GM21390 (cell line): Measurements from ENCODE around the gene EMP1.

ENCODE experiments used
- ATAC-seq: cut with Tn5 transposase; IDR thresholded peaks from one replicate; pipeline ENCODE4 v1.9.1; 2021; ENCODE audit not compliant: unreplicated experiment

The EMP1 gene

DNA sequence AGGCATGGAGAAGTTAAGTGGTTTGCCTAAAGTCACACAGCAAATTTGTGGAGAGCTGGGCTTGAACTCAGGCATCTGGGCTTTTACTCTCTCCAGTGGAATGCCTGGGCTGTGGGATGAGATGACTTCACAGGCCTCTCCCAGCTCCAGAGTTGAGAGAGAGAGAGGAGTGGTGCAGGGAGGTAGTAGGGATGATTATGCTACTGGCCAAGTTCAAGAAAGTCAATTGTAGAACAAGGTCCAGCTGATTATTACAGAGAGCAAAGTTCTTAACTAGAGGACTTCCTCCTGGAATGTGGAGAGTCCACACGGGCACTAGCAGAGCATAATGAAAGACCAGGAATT lies 769 bp upstream of the EMP1 start:
- no peak for ATAC-seq

DNA sequence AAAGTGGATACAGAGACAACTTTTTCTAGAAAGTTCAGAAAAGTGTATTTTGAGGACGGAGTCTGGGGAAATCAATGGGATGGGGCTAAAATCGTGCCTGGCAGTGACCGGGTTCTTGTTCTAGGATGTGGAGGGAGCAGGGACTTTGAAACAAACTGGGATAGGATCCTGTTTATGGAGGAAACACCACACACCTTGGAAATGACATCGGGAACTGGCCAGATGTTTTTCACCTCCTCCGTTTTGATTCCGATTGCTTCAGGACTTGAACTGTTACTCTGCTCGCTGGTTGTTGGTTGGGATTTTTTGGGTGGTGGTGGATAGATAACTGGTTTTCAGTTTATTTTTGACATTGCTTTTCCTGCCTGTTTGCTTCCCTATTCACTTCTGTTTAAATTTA lies 506 bp downstream of the EMP1 start:
- ATAC-seq, result no peak

DNA sequence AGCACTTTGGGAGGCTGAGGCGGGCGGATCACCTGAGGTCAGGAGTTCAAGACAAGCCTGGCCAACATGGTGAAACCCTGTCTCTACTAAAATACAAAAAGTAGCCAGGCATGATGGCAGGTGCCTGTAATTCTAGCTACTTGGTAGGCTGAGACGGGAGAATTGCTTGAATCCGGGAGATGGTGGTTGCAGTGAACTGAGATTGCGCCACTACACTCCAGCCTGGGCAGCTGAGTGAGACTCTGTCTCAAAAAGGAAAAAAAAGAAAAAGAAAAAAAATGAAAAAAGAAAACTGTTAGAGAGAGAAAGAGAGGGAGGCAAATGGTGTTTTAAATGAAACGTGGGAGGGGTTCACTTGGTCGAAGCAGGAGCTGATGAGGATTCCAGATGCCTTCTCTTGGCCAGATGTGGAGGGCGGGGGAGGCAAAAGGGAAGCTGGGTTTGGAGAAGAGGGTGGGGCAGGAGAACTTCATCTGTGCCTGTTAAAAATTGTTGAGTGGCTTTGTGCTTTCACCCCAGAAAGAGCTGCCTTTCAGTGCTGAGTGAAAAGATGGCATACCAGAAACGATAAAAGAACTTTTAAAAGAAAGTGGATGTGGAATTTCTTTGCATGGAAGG lies 1.1 kb downstream of the EMP1 start:
- ATAC-seq, result no peak

DNA sequence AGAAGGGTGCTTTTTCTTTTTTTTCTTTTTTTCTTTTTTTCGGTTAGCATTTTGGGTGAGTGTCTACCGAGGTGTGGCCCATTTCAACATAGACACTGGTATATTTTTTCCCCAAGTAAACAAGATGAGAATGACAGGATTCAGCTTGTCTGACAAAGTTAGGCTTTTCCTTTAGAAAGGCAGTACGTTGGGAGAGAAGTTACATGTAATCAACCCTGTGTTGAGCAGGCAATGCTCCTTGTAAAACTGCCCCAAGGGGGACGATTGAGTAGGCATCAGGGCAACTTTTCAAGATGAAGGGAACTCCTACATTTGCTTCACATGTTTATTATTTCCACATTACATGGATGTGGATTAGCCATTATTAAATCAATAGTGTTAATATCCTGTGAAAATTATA lies 1.7 kb downstream of the EMP1 start:
- ATAC-seq, result no peak

DNA sequence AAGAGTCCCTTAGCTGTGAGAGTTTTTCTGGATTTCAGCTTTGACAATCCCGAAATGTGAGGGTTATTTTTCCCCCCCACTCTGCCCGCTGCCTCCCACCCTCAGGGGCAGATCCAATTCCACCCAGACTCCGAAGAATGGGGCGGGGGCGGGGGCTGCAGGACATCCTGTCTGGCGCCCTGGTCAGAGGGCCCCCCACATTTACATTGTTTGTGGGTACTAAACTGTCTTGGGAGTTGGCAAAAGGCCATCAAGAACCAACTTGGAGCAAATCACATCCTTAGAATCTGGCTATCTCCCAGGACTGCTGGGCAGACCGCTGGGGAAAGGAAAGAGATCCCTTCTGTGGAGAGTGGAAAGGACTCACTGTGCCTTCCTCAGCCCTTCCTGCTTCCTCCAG lies 2.4 kb downstream of the EMP1 start:
- ATAC-seq, result no peak

DNA sequence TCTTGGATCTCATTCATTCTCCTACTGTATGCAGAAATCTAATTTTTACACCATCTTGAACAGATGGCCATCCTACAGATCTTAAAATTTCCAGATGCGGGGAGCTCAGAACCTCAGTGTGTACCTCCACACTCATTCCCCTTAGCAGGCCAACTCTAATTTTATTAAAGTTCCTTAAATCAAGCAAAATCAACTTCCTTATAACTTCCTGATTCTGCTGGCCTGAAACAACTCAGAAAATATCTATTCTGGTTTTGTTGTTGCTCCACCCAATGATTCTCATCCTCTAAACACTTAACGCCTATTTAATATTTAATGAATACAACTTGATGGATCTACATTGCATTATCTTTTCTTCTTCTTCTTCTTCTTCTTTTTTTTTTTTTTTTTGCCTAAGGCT lies 3.1 kb downstream of the EMP1 start:
- no peak for ATAC-seq

DNA sequence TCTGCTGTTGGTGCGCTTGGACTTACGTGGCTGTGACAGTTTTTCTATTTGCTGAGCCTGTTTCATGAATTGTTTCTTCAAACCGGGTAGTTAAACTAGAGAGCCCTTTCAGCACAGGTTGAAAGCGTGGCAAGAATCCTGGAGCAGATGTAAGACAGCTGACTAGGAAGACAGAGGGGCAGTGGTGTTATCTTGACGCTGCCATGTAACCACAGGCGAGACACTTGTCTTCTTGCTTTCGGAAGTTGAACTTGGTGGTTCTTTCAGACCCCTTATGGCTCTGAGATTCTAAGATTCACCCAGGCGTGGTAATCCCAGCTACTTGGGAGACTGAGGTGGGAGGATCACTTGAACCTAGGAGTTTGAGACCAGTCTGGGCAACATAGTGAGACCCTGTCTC lies 4.3 kb downstream of the EMP1 start:
- ATAC-seq, result no peak

DNA sequence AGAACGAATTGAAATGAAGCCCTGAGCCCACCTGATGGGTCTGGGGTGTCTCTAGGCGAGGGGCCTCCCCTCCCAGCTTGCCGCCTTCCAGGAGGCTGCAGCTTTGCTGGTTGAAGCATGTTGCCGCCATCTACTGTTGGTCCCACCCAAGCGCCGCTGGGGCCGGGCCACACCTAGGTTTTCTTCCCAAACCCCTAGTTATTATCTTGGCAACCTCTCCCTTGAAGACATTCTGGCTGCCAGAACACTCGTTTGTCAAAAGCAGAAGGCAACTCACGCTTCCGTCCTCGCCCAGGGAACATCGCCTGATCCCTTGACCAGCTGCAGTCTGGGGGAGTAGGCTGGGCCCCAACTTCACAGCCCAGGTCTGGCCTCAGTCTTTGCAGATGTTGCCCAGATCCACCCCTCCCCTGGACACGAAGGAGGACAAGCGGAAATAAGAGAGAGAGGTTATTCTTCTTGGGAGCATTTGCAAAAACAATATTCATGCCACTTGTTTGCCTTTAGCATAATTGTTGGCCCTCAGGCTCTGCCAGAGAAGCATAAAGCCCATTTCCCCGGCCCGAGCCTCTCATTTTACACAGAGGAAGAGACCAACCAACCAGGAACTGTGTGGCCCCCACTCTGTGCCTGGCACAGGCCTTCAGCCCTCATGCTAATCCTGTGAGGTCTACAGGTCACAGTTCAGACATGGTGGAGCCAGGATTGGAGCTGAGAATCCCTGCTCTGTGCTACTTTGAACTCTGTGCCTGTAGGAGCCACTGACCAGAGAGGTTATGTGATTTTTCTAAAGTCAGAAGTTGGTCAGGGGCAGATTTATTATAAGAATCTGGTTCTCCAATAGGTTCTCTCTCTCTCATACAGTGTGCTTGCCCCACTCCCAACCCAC lies 6.8 kb downstream of the EMP1 start:
- no peak for ATAC-seq

DNA sequence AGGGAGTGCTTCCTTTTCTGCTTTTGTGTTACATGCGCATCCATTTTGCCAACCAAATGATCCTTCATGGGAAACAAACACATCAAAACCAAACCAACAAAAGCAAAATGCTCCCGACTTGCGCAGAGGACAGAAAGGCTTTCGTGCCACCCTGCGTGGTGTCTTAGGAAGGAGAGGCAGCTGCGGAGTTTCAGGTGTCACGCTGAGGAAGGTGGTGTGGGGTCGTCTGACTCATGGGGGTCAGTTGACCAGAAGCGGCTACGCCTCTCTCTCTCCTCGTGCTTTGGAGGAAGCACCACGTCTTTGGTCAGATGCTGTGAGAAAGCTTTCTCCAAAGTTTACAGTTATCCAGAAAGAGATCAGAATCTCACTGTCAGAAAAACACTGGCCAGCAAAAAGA lies 7.9 kb downstream of the EMP1 start:
- ATAC-seq, result no peak

DNA sequence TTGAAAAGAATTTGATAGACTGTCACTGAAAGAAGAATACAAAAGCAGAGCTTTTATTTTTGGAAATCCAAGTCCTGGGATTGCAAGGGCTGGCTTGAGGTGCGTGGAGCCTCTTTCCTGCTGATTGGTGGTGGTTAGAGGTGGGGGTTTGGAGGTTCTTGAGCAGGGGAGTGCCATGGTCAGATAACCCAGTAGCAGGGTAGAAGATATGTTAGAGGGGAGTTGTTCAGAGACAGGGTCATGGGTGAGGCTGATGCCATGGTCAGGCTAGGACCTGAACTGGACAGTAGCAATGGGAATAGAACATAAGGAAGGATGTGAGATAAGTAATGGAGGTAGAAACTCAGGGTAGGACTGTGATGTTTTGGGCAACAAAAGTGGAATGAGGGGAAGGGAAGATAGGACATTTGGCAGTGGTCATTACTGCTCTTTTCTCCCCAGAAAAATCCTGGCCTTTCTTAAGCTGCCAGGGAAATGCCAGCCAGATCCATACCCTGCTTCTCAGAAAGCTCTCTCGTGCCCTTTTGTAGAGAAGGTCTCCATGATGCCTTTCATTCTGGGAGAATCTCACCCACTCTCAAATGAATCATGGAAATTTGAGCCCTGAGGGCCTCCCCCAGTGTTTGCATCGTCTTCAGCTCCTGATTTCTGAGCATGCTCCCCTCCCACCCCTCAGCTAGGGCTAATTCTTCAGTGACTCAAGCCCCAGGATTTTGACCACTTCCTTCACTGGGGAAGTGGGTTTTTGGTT lies 9.5 kb downstream of the EMP1 start:
- no peak for ATAC-seq

DNA sequence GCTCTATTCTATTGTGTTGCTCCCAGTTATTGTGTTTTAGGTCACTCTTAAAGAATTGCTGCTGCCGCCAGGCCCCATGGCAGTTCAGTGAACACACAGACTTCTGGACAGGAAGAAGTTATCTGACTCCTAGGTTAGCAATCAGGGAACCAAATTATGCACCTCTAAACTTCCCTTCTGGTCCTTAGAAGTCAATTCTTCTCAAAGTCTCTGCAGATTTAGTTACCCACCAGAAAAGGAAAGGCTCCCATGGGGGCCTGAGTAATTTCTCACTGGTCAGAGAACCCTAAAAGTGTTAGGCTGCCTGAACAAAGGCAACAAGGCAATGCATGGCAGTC lies 10.0 kb downstream of the EMP1 start:
- ATAC-seq, result no peak

DNA sequence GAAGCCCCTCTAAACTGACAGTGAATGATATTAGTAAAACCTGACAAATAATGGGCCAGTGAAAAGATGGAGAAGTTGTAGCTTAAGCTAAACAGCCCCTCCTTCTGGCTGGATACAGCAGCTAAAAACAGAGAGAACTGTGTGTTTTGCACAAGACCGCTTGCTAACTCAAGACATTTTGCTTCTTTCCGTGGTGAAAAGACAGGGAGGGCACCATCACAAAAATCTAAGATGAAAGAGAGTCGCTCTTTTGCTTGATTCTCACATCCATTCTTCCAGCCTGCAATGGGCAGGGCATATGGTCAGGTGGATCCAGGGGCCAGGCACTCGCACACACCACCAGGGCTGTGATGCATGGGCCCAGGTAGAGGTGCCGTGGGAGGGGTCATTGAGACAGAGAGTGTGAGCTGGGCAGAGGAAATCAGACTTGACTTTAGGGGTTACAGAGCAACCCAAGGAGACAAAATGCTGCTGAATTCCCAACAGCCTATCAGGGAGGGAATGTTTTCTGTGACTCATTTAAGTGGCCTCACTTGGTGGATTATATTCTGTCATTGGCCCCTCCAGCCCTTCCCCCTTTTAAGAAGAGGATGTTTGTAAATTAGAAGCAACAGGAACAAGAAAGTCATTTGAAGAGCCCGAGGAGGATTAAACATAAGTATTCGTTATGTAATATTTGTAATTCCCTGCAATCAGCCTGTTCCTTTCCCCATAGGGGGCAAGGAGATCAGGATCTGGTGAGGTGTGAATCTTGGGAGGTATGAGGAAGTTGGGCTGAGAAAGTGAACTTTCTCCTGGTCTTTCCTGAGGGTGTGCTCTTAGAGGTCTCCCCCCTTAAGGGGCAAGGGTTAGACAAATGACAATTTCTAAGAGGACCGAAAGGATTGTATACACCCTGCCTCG lies 12.3 kb downstream of the EMP1 start:
- ATAC-seq, result no peak

DNA sequence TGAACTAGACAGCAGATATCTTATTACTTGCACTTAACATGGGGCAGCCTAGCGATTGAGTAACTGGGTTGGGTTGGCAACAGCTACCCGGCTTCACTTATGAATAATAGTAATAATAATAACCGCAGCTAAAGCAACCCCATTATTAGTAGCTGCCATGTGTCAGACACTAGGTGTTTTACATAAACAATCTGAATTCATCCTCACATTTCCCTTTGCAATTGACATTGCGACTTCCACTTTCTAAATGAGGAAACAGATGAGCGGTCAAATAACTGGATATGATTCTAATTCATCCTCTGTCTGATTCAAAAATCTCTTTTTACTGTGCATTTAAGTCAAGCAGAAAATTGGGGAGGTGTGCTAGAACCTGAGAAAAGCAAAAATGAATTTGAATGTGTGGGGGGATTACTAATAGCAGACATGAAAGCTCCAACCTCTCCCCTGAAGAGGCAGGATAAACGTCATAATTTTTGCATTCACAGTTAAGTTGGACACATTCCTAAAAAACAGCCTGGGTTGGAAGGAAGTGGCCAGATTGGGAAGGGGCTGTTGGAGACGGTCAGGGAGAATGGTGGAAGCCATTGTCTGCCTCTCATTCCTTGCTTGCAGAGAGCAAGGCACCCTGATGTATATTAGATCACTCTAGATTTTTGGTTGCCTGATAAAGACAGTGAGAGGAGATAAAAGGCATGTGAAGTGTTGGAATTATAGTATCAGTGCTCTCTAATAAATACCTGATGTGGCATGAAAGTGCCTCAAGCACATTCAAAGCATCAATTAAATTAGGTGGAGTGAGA lies 13.1 kb downstream of the EMP1 start:
- no peak for ATAC-seq

DNA sequence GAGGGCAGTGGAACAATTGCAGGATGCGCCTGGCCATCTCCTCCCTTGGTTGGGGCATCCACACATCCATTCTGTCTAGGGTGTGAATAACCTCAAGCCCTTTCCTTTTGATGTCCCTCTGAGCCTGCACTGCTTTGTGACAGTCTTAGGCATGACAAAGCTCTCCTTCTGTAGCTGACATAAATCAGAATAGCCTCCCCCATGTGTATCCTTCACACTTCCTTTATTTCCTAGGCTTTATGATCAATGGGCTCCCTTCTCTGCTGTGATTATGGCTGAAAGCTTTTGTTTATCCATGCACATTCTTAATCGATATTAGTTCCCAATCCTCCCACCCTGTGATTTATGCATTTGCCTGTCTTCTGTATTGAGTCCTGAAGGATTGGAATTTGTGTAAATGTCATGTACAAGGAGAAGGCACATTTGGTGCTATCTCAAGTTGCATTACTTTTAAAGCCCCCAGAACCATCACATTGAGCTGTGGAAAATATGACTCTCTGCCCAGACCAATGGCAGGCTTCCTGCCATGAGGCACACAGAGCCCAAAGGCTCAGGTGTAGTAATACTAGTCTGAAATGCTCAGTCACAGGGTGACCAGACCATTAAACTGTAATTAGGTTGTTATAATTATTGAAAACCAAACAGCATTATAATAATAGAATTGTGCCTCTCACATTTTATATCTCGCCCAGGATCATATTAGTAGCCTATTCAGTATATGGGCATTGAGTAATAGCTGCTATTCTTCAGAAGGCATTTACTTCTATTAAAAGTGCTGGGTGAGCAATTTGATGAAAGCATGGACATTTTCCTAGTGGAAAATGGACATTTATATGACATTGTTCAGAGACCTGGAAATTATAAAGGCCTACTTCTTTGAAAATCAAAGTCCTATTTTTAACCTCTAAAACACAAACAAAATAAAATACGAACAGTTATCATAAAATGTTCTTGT lies 14.0 kb downstream of the EMP1 start:
- no peak for ATAC-seq

DNA sequence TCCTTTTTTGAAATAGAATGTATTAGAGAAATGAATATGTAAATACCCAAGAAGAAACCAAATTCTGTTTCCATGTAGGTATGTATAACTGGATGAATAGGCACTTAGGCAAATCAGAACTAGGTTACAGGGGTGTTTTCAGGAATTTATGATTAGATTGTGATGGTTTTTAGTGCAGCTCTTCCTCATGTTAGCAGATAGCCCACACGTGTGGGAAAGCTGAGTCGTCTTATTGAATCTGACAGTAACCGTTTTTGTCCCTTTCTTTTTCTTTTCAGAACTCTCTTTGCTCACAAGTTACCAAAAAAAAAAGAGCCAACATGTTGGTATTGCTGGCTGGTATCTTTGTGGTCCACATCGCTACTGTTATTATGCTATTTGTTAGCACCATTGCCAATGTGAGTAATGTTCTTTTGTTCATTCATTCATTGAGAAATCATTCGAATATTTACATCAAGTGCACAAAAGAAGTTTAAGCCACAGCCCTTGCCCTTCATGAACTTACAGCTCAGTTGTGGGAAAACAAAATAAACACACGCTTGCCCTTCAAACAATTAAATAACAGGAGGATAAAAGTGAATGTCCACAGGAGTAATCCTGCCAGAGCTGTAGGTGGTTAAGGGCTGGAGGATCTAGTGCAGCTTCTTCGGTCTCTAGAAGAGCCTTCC lies 14.8 kb downstream of the EMP1 start:
- ATAC-seq, result no peak

DNA sequence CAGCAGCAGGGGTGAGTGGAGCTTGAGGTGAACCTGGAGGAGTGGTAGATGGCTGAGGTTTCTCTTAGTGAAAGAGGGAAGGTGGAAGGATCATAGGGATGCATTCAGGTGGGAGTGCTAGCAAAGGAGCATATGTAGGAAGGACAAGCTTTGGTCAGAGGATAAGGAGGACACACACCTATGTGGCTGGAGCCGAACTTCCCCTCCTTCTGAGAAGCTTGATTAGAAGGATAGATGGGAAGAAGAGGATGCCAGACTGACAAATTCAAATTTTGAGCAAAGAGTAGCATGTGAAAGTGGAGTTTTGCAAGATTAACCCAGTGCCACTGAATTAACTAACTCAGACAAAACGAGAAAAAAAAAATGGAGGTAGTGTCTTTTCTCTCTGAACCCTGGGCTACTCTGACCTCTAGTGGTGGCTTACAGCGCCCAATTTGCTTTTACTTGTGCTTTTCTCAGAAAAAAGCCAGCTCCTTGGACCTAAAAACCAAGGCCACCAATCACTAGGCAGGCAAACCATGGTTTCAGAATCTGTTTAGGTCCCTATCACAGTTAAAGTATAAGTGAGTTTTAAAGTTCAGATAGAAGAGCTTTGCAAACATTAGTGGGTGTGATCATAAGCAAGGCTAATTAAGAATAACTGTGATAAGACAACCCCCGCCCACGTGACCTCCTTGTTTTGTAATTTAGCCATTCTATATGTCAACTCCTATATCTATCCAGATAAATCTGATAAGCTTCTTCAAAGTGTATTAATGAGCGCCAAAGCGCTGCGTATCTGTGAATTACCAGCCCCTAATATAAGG lies 15.5 kb downstream of the EMP1 start:
- ATAC-seq, result no peak

DNA sequence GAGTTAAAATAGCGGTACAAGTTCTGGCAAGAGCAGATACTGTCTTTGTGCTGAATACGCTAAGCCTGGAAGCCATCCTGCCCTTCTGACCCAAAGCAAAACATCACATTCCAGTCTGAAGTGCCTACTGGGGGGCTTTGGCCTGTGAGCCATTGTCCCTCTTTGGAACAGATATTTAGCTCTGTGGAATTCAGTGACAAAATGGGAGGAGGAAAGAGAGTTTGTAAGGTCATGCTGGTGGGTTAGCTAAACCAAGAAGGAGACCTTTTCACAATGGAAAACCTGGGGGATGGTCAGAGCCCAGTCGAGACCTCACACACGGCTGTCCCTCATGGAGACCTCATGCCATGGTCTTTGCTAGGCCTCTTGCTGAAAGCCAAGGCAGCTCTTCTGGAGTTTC lies 18.5 kb downstream of the EMP1 start:
- ATAC-seq, result no peak

DNA sequence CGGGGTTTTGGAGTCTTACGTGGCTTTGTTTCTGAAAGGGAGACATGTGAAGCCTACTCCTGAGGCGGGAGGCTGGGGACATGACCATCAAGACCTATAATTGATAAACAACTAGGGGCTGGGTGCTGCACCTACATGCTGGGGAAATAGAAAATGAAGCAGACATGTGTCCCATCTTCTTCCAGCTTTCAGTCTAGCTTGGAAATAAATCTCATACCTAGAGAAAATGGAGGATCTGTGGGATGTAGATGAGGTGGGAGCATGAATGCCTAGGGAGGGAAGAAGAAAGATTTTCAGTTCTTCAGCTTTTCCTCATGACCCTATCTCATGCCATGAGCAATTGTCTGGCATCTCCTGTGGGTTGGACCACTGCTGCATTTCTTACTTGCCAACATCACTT lies 22.1 kb downstream of the EMP1 start:
- ATAC-seq, result no peak
